IgD-negative memory B cell (primary cell): Measurements from ENCODE around the gene UBR4. TPM values are rescaled to one million over a fixed set of nuclear protein-coding genes. Genes with fewer than 3 reads are reported as not detected.

Experiments used
- H3K27ac Mint-ChIP-seq, 3 donors: one replicate each; pipeline ENCODE4 v1.8.0; 2020 to 2022; ENCODE audit warnings: mild to moderate bottlenecking in 3 of 3, mixed read lengths in 3 of 3, moderate library complexity in 1 of 3
- H3K27me3 Mint-ChIP-seq: one replicate; pipeline ENCODE4 v1.8.0; 2021; ENCODE audit warnings: mixed read lengths
- H3K36me3 Mint-ChIP-seq: one replicate; pipeline ENCODE4 v1.8.0; 2020; ENCODE audit warnings: mild to moderate bottlenecking, mixed read lengths
- H3K4me1 Mint-ChIP-seq, 3 donors: one replicate each; pipeline ENCODE4 v1.8.0; 2020 to 2022; ENCODE audit warnings: mixed read lengths in 3 of 3, mild to moderate bottlenecking in 1 of 3
- H3K4me3 Mint-ChIP-seq, 4 donors: one replicate each; pipeline ENCODE4 v1.8.0; 2020 to 2022; ENCODE audit warnings: mild to moderate bottlenecking in 4 of 4, mixed read lengths in 4 of 4, moderate library complexity in 3 of 4
- H3K9me3 Mint-ChIP-seq, 3 donors: one replicate each; pipeline ENCODE4 v1.8.0; 2020 to 2021; ENCODE audit warnings: mixed read lengths in 3 of 3, mild to moderate bottlenecking in 1 of 3
- polyA plus RNA-seq: library from polyadenylated mRNA; unstranded; fragments of 300-500 nt; fragmentation: Illumina TruSeq; gene quantifications from one replicate; pipeline ENCODE4 v1.2.3, GENCODE V29; 2021

UBR4 gene
- polyA plus RNA-seq, 1 donor from 2014 or later, result 14.1 TPM

- H3K36me3 Mint-ChIP-seq, result no peaks in the 10 kb centered on the region
- no peaks in the 10 kb centered on the region for H3K27me3 Mint-ChIP-seq
- peak overlapping the region in 1 of 3 donors; percentile 39 for H3K27ac Mint-ChIP-seq
- H3K4me3 Mint-ChIP-seq, result peak overlapping the region in 1 of 4 donors; percentile 60
- H3K9me3 Mint-ChIP-seq, result no peaks in the 10 kb centered on the region
- H3K4me1 Mint-ChIP-seq, result peaks cover 38 to 50% (median 40%) of the 10 kb centered on the region in 3 donors
Observed at GRCh38 chr1:19205845-19206244, 4.2 kb downstream of the UBR4 start.

- Mint-ChIP-seq H3K4me3 (peak overlapping the region in 2 of 4 donors; percentile 20 to 60), H3K27ac (peak overlapping the region in 1 of 3 donors; percentile 39), H3K36me3 (no peaks in the 10 kb centered on the region), H3K27me3 (no peaks in the 10 kb centered on the region), H3K9me3 (no peaks in the 10 kb centered on the region), H3K4me1 (peaks cover 34 to 49% (median 35%) of the 10 kb centered on the region in 3 donors)
Observed at GRCh38 chr1:19205403-19205802, 4.7 kb downstream of the UBR4 start.

- Mint-ChIP-seq H3K27me3 (no peaks in the 10 kb centered on the region), H3K36me3 (no peaks in the 10 kb centered on the region), H3K4me3 (peak overlapping the region in 1 of 4 donors; percentile 66), H3K27ac (no peak overlapping the region), H3K4me1 (peaks cover 31 to 49% (median 31%) of the 10 kb centered on the region in 3 donors), H3K9me3 (no peaks in the 10 kb centered on the region)
Observed at GRCh38 chr1:19204446-19205266, 5.4 kb downstream of the UBR4 start.

- peaks cover 23 to 38% (median 25%) of the 10 kb centered on the region in 3 donors for H3K4me1 Mint-ChIP-seq
- H3K4me3 Mint-ChIP-seq, result peak overlapping the region in 1 of 4 donors; percentile 22
- peaks cover 2% of the 10 kb centered on the region for H3K36me3 Mint-ChIP-seq
- no peaks in the 10 kb centered on the region for H3K27me3 Mint-ChIP-seq
- H3K27ac Mint-ChIP-seq, result no peak overlapping the region
- H3K9me3 Mint-ChIP-seq, result no peaks in the 10 kb centered on the region
Observed at GRCh38 chr1:19203440-19203839, 6.6 kb downstream of the UBR4 start.

GRCh38 chr1:19202396-19202795, 7.7 kb downstream of the UBR4 start:
- Mint-ChIP-seq H3K27me3 (no peaks in the 10 kb centered on the region), H3K4me1 (peaks cover 21 to 31% (median 23%) of the 10 kb centered on the region in 3 donors), H3K27ac (peak overlapping the region in 1 of 3 donors; percentile 25), H3K36me3 (peaks cover 3% of the 10 kb centered on the region), H3K9me3 (no peaks in the 10 kb centered on the region), H3K4me3 (no peak overlapping the region)

GRCh38 chr1:19199969-19200604, 10.0 kb downstream of the UBR4 start:
- H3K9me3 Mint-ChIP-seq, result no peaks in the 10 kb centered on the region
- no peaks in the 10 kb centered on the region for H3K27me3 Mint-ChIP-seq
- H3K27ac Mint-ChIP-seq, result no peak overlapping the region
- peaks cover 9 to 18% (median 10%) of the 10 kb centered on the region in 3 donors for H3K4me1 Mint-ChIP-seq
- no peak overlapping the region for H3K4me3 Mint-ChIP-seq
- H3K36me3 Mint-ChIP-seq, result peaks cover 3% of the 10 kb centered on the region

- Mint-ChIP-seq H3K4me1 (peaks cover 3 to 12% (median 4%) of the 10 kb centered on the region in 3 donors), H3K27ac (no peak overlapping the region), H3K4me3 (no peak overlapping the region), H3K27me3 (no peaks in the 10 kb centered on the region), H3K9me3 (no peaks in the 10 kb centered on the region), H3K36me3 (peaks cover 3% of the 10 kb centered on the region)
Observed at GRCh38 chr1:19199329-19199968, 10.6 kb downstream of the UBR4 start.

GRCh38 chr1:19198820-19199219, 11.2 kb downstream of the UBR4 start:
- Mint-ChIP-seq H3K27me3 (no peaks in the 10 kb centered on the region), H3K36me3 (peaks cover 3% of the 10 kb centered on the region), H3K4me3 (no peak overlapping the region), H3K4me1 (peaks cover 0 to 9% (median 2%) of the 10 kb centered on the region in 3 donors), H3K9me3 (no peaks in the 10 kb centered on the region), H3K27ac (no peak overlapping the region)

GRCh38 chr1:19197845-19198244, 12.2 kb downstream of the UBR4 start:
- H3K27ac Mint-ChIP-seq, result no peak overlapping the region
- H3K27me3 Mint-ChIP-seq, result no peaks in the 10 kb centered on the region
- H3K4me1 Mint-ChIP-seq, result peaks cover 0 to 6% (median 2%) of the 10 kb centered on the region in 3 donors
- no peak overlapping the region for H3K4me3 Mint-ChIP-seq
- H3K36me3 Mint-ChIP-seq, result peaks cover 3% of the 10 kb centered on the region
- H3K9me3 Mint-ChIP-seq, result no peaks in the 10 kb centered on the region

GRCh38 chr1:19196331-19196730, 13.7 kb downstream of the UBR4 start:
- Mint-ChIP-seq H3K27ac (no peak overlapping the region), H3K4me1 (peaks cover 0 to 1% (median 0%) of the 10 kb centered on the region in 3 donors), H3K36me3 (peaks cover 7% of the 10 kb centered on the region), H3K27me3 (no peaks in the 10 kb centered on the region), H3K4me3 (no peak overlapping the region), H3K9me3 (no peaks in the 10 kb centered on the region)

- Mint-ChIP-seq H3K27ac (no peak overlapping the region), H3K4me3 (no peak overlapping the region), H3K9me3 (no peaks in the 10 kb centered on the region), H3K27me3 (no peaks in the 10 kb centered on the region), H3K36me3 (peaks cover 12% of the 10 kb centered on the region), H3K4me1 (peaks cover 0 to 3% (median 0%) of the 10 kb centered on the region in 3 donors)
Observed at GRCh38 chr1:19193004-19193403, 17.1 kb downstream of the UBR4 start.

- peaks cover 11% of the 10 kb centered on the region for H3K36me3 Mint-ChIP-seq
- H3K4me1 Mint-ChIP-seq, result peaks cover 0 to 3% (median 0%) of the 10 kb centered on the region in 3 donors
- H3K4me3 Mint-ChIP-seq, result no peak overlapping the region
- no peaks in the 10 kb centered on the region for H3K9me3 Mint-ChIP-seq
- peak overlapping the region in 1 of 3 donors; percentile 11 for H3K27ac Mint-ChIP-seq
- H3K27me3 Mint-ChIP-seq, result no peaks in the 10 kb centered on the region
Observed at GRCh38 chr1:19191811-19192210, 18.3 kb downstream of the UBR4 start.

- peaks cover 11% of the 10 kb centered on the region for H3K36me3 Mint-ChIP-seq
Observed at GRCh38 chr1:19190468-19190867, 19.6 kb downstream of the UBR4 start.

GRCh38 chr1:19189270-19189669, 20.8 kb downstream of the UBR4 start:
- peaks cover 11% of the 10 kb centered on the region for H3K36me3 Mint-ChIP-seq
- H3K4me3 Mint-ChIP-seq, result no peak overlapping the region
- H3K4me1 Mint-ChIP-seq, result peaks cover 0 to 3% (median 0%) of the 10 kb centered on the region in 3 donors
- no peaks in the 10 kb centered on the region for H3K9me3 Mint-ChIP-seq
- no peak overlapping the region for H3K27ac Mint-ChIP-seq
- H3K27me3 Mint-ChIP-seq, result no peaks in the 10 kb centered on the region

More at GRCh38 chr1:19190468-19190867, 19.6 kb downstream of the UBR4 start:
- H3K4me1 Mint-ChIP-seq, result peaks cover 0 to 3% (median 0%) of the 10 kb centered on the region in 3 donors
- no peak overlapping the region for H3K4me3 Mint-ChIP-seq
- no peaks in the 10 kb centered on the region for H3K9me3 Mint-ChIP-seq
- H3K27me3 Mint-ChIP-seq, result no peaks in the 10 kb centered on the region
- H3K27ac Mint-ChIP-seq, result no peak overlapping the region

GRCh38 chr1:19187852-19188251, 22.2 kb downstream of the UBR4 start:
- no peaks in the 10 kb centered on the region for H3K27me3 Mint-ChIP-seq
- H3K27ac Mint-ChIP-seq, result no peak overlapping the region
- peaks cover 0 to 3% (median 0%) of the 10 kb centered on the region in 3 donors for H3K4me1 Mint-ChIP-seq
- peaks cover 14% of the 10 kb centered on the region for H3K36me3 Mint-ChIP-seq
- no peak overlapping the region for H3K4me3 Mint-ChIP-seq
- no peaks in the 10 kb centered on the region for H3K9me3 Mint-ChIP-seq
